SU-DHL-6 (cell line): ENCODE results near the gene SEC16A.

Experiments
- CTCF ChIP-seq: fragments of 200-600 bp; sonication (generic); IDR thresholded peaks from one replicate; pipeline ENCODE4 v1.5.1; 2017; ENCODE audit warnings: antibody characterized with exemption, mild to moderate bottlenecking, low read length, moderate library complexity; ENCODE audit not compliant: insufficient read depth, poor library complexity, severe bottlenecking
- EZH2phosphoT487 ChIP-seq: fragments of 200-600 bp; sonication (generic), shearing (Covaris generic); conservative IDR thresholded peaks from 2 replicates; pipeline ENCODE4 v1.6.1; 2018; ENCODE audit warnings: mild to moderate bottlenecking, antibody characterized with exemption, low read length, moderate library complexity, mixed read lengths

- no peak for TF ChIP-seq CTCF
- no peak for TF ChIP-seq EZH2phosphoT487
Measured at GRCh38 chr9:136512651-136513071, 29.8 kb upstream of the SEC16A start.
